Small intestine (tissue), 7 donors: ENCODE data around the gene EGFLAM. TPM values are rescaled to one million over a fixed set of nuclear protein-coding genes. Genes with fewer than 3 reads are reported as not detected.

Experiments
- DNase-seq, 2 donors: peaks; one replicate each; pipeline versions ENCODE4 v3.0.0 to v3.0.0-alpha.2; 2013
- FAIRE-seq: peaks from 2 replicates; lab custom pipeline; 2012; peaks lifted over from hg19 to GRCh38; lab: Jason Lieb, UNC
- H3K27ac ChIP-seq, 3 donors: one replicate each; pipeline ENCODE4 v1.5.1; 2013; ENCODE audit warnings: low read length in 2 of 3, mild to moderate bottlenecking in 2 of 3, control low read depth in 1 of 3, inconsistent platforms in 1 of 3, low read depth in 1 of 3, moderate library complexity in 1 of 3
- H3K27me3 ChIP-seq, 3 donors: one replicate each; pipeline ENCODE4 v1.6.1; 2013; ENCODE audit warnings: low read length in 3 of 3, inconsistent platforms in 1 of 3; ENCODE audit not compliant: control insufficient read depth in 3 of 3, insufficient read depth in 3 of 3
- H3K36me3 ChIP-seq, 3 donors: one replicate each; pipeline ENCODE4 v1.6.1; 2013; ENCODE audit warnings: low read length in 3 of 3, inconsistent platforms in 1 of 3, low read depth in 1 of 3, mild to moderate bottlenecking in 1 of 3, moderate library complexity in 1 of 3; ENCODE audit not compliant: control insufficient read depth in 3 of 3, insufficient read depth in 2 of 3
- H3K4me1 ChIP-seq, 3 donors: one replicate each; pipeline ENCODE4 v1.6.1; 2013; ENCODE audit warnings: low read length in 2 of 3, inconsistent platforms in 1 of 3, low read depth in 1 of 3, mild to moderate bottlenecking in 1 of 3, moderate library complexity in 1 of 3; ENCODE audit not compliant: control insufficient read depth in 3 of 3, insufficient read depth in 2 of 3
- H3K4me3 ChIP-seq, 3 donors: one replicate each; pipeline ENCODE4 v1.5.1; 2013; ENCODE audit warnings: low read length in 3 of 3, control low read depth in 1 of 3, inconsistent platforms in 1 of 3, low read depth in 1 of 3, mild to moderate bottlenecking in 1 of 3, moderate library complexity in 1 of 3
- H3K9me3 ChIP-seq, 2 donors: one replicate each; pipeline ENCODE4 v1.6.1; 2013; ENCODE audit warnings: low read depth in 1 of 2, low read length in 1 of 2; ENCODE audit not compliant: control insufficient read depth in 2 of 2, insufficient read depth in 1 of 2
- WGBS, 3 donors: extraction: QIAGEN DNeasy Blood & Tissue Kit; methylation state at CpG; one replicate each; pipeline ENCODE4 v1.1.7; 2013; 5-methylcytosine and 5-hydroxymethylcytosine counted together
- polyA plus RNA-seq, 4 donors: library from polyadenylated mRNA; stranded (reverse) in 3 of 4; unstranded in 1 of 4; fragments of 200-250 nt in 3 of 4; fragments of 120-200 nt in 1 of 4; gene quantifications; one replicate each; pipeline versions ENCODE4 v1.2.1 to v1.2.3, GENCODE V29; 2013
- donor health status: healthy with polysubstance abuse.
- donor health status: control.
- donor health status: control.
- donor health status: Bipolar disorder and iron deficiency.
- donor health status: healthy.

Gene EGFLAM
- polyA plus RNA-seq, 4 donors, result 0.54 to 1.9 (median 1.7) TPM; not detected in 1

GRCh38 chr5:38362713-38363112 is 104.4 kb downstream of the EGFLAM start:
- Histone ChIP-seq H3K4me3 (no peak overlapping the region), H3K27me3 (no peaks in the 10 kb centered on the region), H3K9me3 (no peaks in the 10 kb centered on the region), H3K27ac (no peak overlapping the region), H3K4me1 (no peaks in the 10 kb centered on the region), H3K36me3 (no peaks in the 10 kb centered on the region)
- WGBS, 3 donors, result 70 to 84% (median 79%) methylated on average over 3 of the region's 3 CpGs
- DNase-seq (no peak), FAIRE-seq (no peak)

- Histone ChIP-seq H3K9me3 (no peaks in the 10 kb centered on the region), H3K4me3 (no peak overlapping the region), H3K4me1 (no peaks in the 10 kb centered on the region), H3K36me3 (no peaks in the 10 kb centered on the region), H3K27ac (no peak overlapping the region), H3K27me3 (no peaks in the 10 kb centered on the region)
- no peak for FAIRE-seq
- DNase-seq, result no peak
- WGBS, 3 donors, result 61 to 80% (median 63%) methylated on average over 2 of the region's 2 CpGs
These were observed 106.5 kb downstream of the EGFLAM start for GRCh38 chr5:38364825-38365224.

GRCh38 chr5:38367410-38367809 is 109.1 kb downstream of the EGFLAM start:
- DNase-seq, result no peak
- Histone ChIP-seq H3K4me1 (no peaks in the 10 kb centered on the region), H3K27me3 (peaks cover 0 to 3% (median 0%) of the 10 kb centered on the region in 3 donors), H3K27ac (no peak overlapping the region), H3K9me3 (no peaks in the 10 kb centered on the region), H3K36me3 (no peaks in the 10 kb centered on the region), H3K4me3 (no peak overlapping the region)
- 37 to 56% (median 46%) methylated on average over 3 of the region's 3 CpGs for WGBS, 3 donors
- FAIRE-seq, result no peak

GRCh38 chr5:38367966-38368365 is 109.6 kb downstream of the EGFLAM start:
- no peaks in the 10 kb centered on the region for H3K4me1 ChIP-seq
- H3K4me3 ChIP-seq, result no peak overlapping the region
- no peak overlapping the region for H3K27ac ChIP-seq
- no peak for FAIRE-seq
- no peaks in the 10 kb centered on the region for H3K36me3 ChIP-seq
- H3K9me3 ChIP-seq, result no peaks in the 10 kb centered on the region
- peaks cover 0 to 3% (median 0%) of the 10 kb centered on the region in 3 donors for H3K27me3 ChIP-seq
- no peak for DNase-seq
- 16 to 20% (median 19%) methylated on average over 5 of the region's 5 CpGs for WGBS, 3 donors

- DNase-seq (no peak), FAIRE-seq (no peak)
- WGBS, 3 donors, result 41 to 46% (median 44%) methylated on average over 5 of the region's 5 CpGs
- H3K27ac ChIP-seq, result no peak overlapping the region
- H3K4me3 ChIP-seq, result no peak overlapping the region
- peaks cover 0 to 3% (median 0%) of the 10 kb centered on the region in 3 donors for H3K27me3 ChIP-seq
- no peaks in the 10 kb centered on the region for H3K9me3 ChIP-seq
- no peaks in the 10 kb centered on the region for H3K36me3 ChIP-seq
- no peaks in the 10 kb centered on the region for H3K4me1 ChIP-seq
These were observed 111.3 kb downstream of the EGFLAM start for GRCh38 chr5:38369692-38370091.

- no peaks in the 10 kb centered on the region for H3K4me1 ChIP-seq
- no peak overlapping the region for H3K27ac ChIP-seq
- H3K4me3 ChIP-seq, result no peak overlapping the region
- no peaks in the 10 kb centered on the region for H3K36me3 ChIP-seq
- H3K27me3 ChIP-seq, result peaks cover 0 to 3% (median 0%) of the 10 kb centered on the region in 3 donors
- no peak for FAIRE-seq
- 73 to 79% (median 75%) methylated on average over 11 of the region's 11 CpGs for WGBS, 3 donors
- H3K9me3 ChIP-seq, result no peaks in the 10 kb centered on the region
- DNase-seq, result no peak
These were observed 112.2 kb downstream of the EGFLAM start for GRCh38 chr5:38370358-38371100.

- WGBS, 3 donors, result 78 to 79% (median 78%) methylated on average over 8 of the region's 8 CpGs
- Histone ChIP-seq H3K27me3 (peaks cover 0 to 3% (median 0%) of the 10 kb centered on the region in 3 donors), H3K4me1 (no peaks in the 10 kb centered on the region), H3K4me3 (no peak overlapping the region), H3K36me3 (no peaks in the 10 kb centered on the region), H3K27ac (no peak overlapping the region), H3K9me3 (no peaks in the 10 kb centered on the region)
- DNase-seq (no peak), FAIRE-seq (no peak)
These were observed 113.2 kb downstream of the EGFLAM start for GRCh38 chr5:38371596-38371995.

GRCh38 chr5:38373743-38374142 is 115.4 kb downstream of the EGFLAM start:
- H3K36me3 ChIP-seq, result no peaks in the 10 kb centered on the region
- H3K27me3 ChIP-seq, result peaks cover 0 to 5% (median 0%) of the 10 kb centered on the region in 3 donors
- no peak overlapping the region for H3K4me3 ChIP-seq
- WGBS, 3 donors, result 60 to 68% (median 66%) methylated on average over 3 of the region's 3 CpGs
- no peaks in the 10 kb centered on the region for H3K4me1 ChIP-seq
- no peak overlapping the region for H3K27ac ChIP-seq
- DNase-seq (no peak), FAIRE-seq (no peak)
- H3K9me3 ChIP-seq, result no peaks in the 10 kb centered on the region
